NCI-H2029 treated with DMSO at 0.1 percent for 48 hours (cell line): Measurements from ENCODE around the gene GTPBP3.

Source experiments
- DNase-seq: peaks from one replicate; lab custom pipeline; 2025; lab: John Stamatoyannopoulos, UW

Gene GTPBP3

GRCh38 chr19:17385878-17386611 is 48.7 kb downstream of the GTPBP3 start:
- no peak for DNase-seq

GRCh38 chr19:17389288-17389687 is 51.9 kb downstream of the GTPBP3 start:
- DNase-seq: no peak

DNA sequence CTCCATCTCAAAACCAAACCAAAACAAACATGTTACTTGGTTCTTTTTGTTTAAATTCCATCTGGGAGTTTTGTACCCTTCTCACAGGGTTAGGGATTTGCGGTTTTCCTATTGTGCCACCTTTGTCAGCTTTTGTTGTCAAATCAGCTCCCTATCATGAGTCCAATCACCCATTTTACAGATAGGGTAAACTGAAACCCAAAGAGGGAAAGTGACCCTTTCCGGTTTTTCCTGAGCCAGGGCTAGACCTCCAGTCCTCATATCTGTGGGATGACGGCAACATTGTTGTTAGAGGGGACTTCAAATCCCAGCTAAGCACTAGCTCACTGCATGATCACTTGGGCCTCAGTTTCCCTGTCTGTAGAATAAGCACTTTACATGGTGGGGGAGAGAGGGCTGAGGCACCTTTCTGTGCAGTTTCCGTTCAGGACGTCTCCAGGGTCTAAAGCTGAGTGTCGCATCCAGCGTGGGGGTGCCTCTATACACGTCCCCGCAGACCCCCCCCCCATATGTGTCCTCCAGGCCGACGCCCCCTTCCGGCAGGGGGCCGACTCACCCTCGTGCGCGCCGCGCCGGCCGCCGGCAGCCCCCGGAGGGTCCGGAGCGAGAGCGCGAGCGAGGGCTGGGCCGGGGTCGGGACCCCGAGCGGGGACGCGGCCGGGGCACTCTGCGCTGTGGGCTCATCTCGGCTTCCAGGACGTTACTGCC is 52.8 kb downstream of the GTPBP3 start:
- DNase-seq: no peak

- DNase-seq: peak; percentile 51
These were observed 53.5 kb downstream of the GTPBP3 start for GRCh38 chr19:17390665-17391370.

- no peak for DNase-seq
These were observed 54.2 kb downstream of the GTPBP3 start for GRCh38 chr19:17391371-17392151.
